Mammary epithelial cell (primary cell): ENCODE data around the gene PIGX.

Experiments used
- EZH2 ChIP-seq: IDR thresholded peaks from 2 replicates; pipeline ENCODE4 v1.6.1; 2012; ENCODE audit warnings: low read length, inconsistent platforms, borderline replicate concordance
- TF ChIP-seq, protein P1 (sequence below), 2 donors: IDR thresholded peaks in 1 of 2; conservative IDR thresholded peaks in 1 of 2; 2 replicates each; pipeline ENCODE4 v1.5.1; 2011 to 2012; ENCODE audit warnings: inconsistent platforms in 2 of 2, low read length in 2 of 2, mild to moderate bottlenecking in 2 of 2, control low read depth in 1 of 2, low read depth in 1 of 2; ENCODE audit not compliant: insufficient read depth in 1 of 2; ENCODE audit errors: extremely low read depth in 1 of 2

DNA sequence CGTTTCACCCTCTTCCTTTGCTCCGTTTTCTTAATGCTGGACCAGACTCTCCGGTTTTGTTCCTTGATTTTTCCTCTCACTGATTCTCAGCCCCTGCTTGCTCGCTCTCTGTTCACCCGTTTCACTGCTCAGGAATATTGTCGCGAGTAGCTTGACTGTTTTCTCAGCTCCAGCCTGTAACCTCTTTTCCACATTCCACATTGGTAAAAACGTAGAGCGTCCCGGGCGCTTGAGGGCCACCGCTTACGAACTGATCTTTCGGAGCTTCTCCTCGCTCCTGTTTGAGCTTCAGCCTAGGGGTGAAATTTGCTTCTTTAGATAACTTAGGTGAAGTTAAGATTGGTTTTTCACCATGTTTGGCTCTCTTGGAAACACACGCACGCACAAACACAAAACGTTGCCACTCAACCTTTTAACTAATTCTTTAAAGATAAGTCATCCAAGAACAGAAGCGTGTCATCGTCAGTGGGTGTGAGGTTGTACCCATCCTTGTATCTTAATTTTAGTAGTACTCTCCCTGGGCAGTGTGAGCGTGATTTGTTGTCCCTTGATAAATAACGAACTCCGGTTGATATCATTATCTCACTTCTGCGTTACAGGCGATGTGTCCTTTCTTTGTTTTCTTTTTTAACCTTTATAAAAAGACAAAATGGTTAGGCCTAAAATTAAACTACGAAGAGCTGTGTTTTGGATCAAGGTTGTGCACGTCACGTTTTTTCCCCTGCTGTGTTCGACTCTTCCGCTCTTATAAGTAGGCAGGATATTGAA lies 28.5 kb downstream of the PIGX start:
- TF ChIP-seq, protein P1, sequence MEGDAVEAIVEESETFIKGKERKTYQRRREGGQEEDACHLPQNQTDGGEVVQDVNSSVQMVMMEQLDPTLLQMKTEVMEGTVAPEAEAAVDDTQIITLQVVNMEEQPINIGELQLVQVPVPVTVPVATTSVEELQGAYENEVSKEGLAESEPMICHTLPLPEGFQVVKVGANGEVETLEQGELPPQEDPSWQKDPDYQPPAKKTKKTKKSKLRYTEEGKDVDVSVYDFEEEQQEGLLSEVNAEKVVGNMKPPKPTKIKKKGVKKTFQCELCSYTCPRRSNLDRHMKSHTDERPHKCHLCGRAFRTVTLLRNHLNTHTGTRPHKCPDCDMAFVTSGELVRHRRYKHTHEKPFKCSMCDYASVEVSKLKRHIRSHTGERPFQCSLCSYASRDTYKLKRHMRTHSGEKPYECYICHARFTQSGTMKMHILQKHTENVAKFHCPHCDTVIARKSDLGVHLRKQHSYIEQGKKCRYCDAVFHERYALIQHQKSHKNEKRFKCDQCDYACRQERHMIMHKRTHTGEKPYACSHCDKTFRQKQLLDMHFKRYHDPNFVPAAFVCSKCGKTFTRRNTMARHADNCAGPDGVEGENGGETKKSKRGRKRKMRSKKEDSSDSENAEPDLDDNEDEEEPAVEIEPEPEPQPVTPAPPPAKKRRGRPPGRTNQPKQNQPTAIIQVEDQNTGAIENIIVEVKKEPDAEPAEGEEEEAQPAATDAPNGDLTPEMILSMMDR (conservative IDR thresholded peaks at IDR 0.05 in 1 of 2, IDR thresholded peaks at IDR 0.05 in 1 of 2; ENCODE audit: extremely low read depth in 1 of 2, insufficient read depth in 1 of 2, low read depth in 1 of 2, low read length in 2 of 2), result no peak
- no peak for TF ChIP-seq EZH2
